Activated naive CD8-positive, alpha-beta T cell (primary cell): Measurements from ENCODE around the gene UNC93A.
"Not testable (repeated sequence)": the region's sequence is repeated elsewhere in the genome, so short reads cannot be mapped to it uniquely, and the experiment has no call there.

Source experiments
- H3K27ac Mint-ChIP-seq: one replicate; pipeline ENCODE4 v1.8.0; 2021; ENCODE audit warnings: mixed read lengths
- H3K27me3 Mint-ChIP-seq: one replicate; pipeline ENCODE4 v1.8.0; 2021; ENCODE audit warnings: mixed read lengths
- H3K36me3 Mint-ChIP-seq: one replicate; pipeline ENCODE4 v1.8.0; 2021; ENCODE audit warnings: mixed read lengths
- H3K4me1 Mint-ChIP-seq: one replicate; pipeline ENCODE4 v1.8.0; 2021; ENCODE audit warnings: low read depth, mixed read lengths
- H3K4me3 Mint-ChIP-seq: one replicate; pipeline ENCODE4 v1.8.0; 2021; ENCODE audit warnings: mild to moderate bottlenecking, mixed read lengths
- H3K9me3 Mint-ChIP-seq: one replicate; pipeline ENCODE4 v1.8.0; 2021; ENCODE audit warnings: low read depth, mixed read lengths

UNC93A gene

GRCh38 chr6:167266830-167267555, 24.1 kb upstream of the UNC93A start:
- H3K4me1 Mint-ChIP-seq, result no peaks in the 10 kb centered on the region
- H3K27ac Mint-ChIP-seq, result no peak overlapping the region
- no peak overlapping the region for H3K4me3 Mint-ChIP-seq
- peaks cover 5% of the 10 kb centered on the region for H3K9me3 Mint-ChIP-seq
- H3K27me3 Mint-ChIP-seq, result peaks cover 4% of the 10 kb centered on the region
- H3K36me3 Mint-ChIP-seq, result no peaks in the 10 kb centered on the region

- not testable (repeated sequence) for H3K27me3 Mint-ChIP-seq, H3K9me3 Mint-ChIP-seq, H3K36me3 Mint-ChIP-seq, H3K4me1 Mint-ChIP-seq, H3K4me3 Mint-ChIP-seq, H3K27ac Mint-ChIP-seq
Observed at GRCh38 chr6:167267556-167267898, 23.6 kb upstream of the UNC93A start.

- H3K27me3 Mint-ChIP-seq, result peaks cover 4% of the 10 kb centered on the region
- no peaks in the 10 kb centered on the region for H3K4me1 Mint-ChIP-seq
- H3K36me3 Mint-ChIP-seq, result no peaks in the 10 kb centered on the region
- H3K27ac Mint-ChIP-seq, result no peak overlapping the region
- H3K4me3 Mint-ChIP-seq, result no peak overlapping the region
- peaks cover 5% of the 10 kb centered on the region for H3K9me3 Mint-ChIP-seq
Observed at GRCh38 chr6:167267921-167268401, 23.2 kb upstream of the UNC93A start.

GRCh38 chr6:167268683-167269280, 22.3 kb upstream of the UNC93A start:
- Mint-ChIP-seq H3K9me3 (peaks cover 3% of the 10 kb centered on the region), H3K27me3 (peaks cover 2% of the 10 kb centered on the region), H3K27ac (no peak overlapping the region), H3K4me3 (no peak overlapping the region), H3K36me3 (no peaks in the 10 kb centered on the region), H3K4me1 (no peaks in the 10 kb centered on the region)

- H3K9me3 Mint-ChIP-seq, result no peaks in the 10 kb centered on the region
- no peaks in the 10 kb centered on the region for H3K36me3 Mint-ChIP-seq
- H3K27ac Mint-ChIP-seq, result no peak overlapping the region
- H3K4me1 Mint-ChIP-seq, result no peaks in the 10 kb centered on the region
- H3K27me3 Mint-ChIP-seq, result no peaks in the 10 kb centered on the region
- H3K4me3 Mint-ChIP-seq, result no peak overlapping the region
Observed at GRCh38 chr6:167270499-167271311, 20.4 kb upstream of the UNC93A start.

- Mint-ChIP-seq H3K4me3 (no peak overlapping the region), H3K27me3 (peaks cover 3% of the 10 kb centered on the region), H3K27ac (no peak overlapping the region), H3K9me3 (no peaks in the 10 kb centered on the region), H3K36me3 (no peaks in the 10 kb centered on the region), H3K4me1 (no peaks in the 10 kb centered on the region)
Observed at GRCh38 chr6:167272151-167272550, 19.0 kb upstream of the UNC93A start.

- Mint-ChIP-seq H3K4me1 (no peaks in the 10 kb centered on the region), H3K9me3 (no peaks in the 10 kb centered on the region), H3K27me3 (peaks cover 5% of the 10 kb centered on the region), H3K4me3 (no peak overlapping the region), H3K27ac (no peak overlapping the region), H3K36me3 (no peaks in the 10 kb centered on the region)
Observed at GRCh38 chr6:167272696-167273379, 18.3 kb upstream of the UNC93A start.

- Mint-ChIP-seq H3K27me3 (peaks cover 6% of the 10 kb centered on the region), H3K4me1 (no peaks in the 10 kb centered on the region), H3K9me3 (no peaks in the 10 kb centered on the region), H3K36me3 (no peaks in the 10 kb centered on the region), H3K4me3 (no peak overlapping the region), H3K27ac (no peak overlapping the region)
Observed at GRCh38 chr6:167274270-167274669, 16.8 kb upstream of the UNC93A start.

GRCh38 chr6:167275001-167275400, 16.1 kb upstream of the UNC93A start:
- Mint-ChIP-seq H3K36me3 (no peaks in the 10 kb centered on the region), H3K27me3 (peaks cover 6% of the 10 kb centered on the region), H3K4me1 (no peaks in the 10 kb centered on the region), H3K4me3 (no peak overlapping the region), H3K27ac (no peak overlapping the region), H3K9me3 (no peaks in the 10 kb centered on the region)

GRCh38 chr6:167275436-167275835, 15.7 kb upstream of the UNC93A start:
- no peak overlapping the region for H3K4me3 Mint-ChIP-seq

GRCh38 chr6:167276772-167277533, 14.2 kb upstream of the UNC93A start:
- H3K27me3 Mint-ChIP-seq, result peaks cover 6% of the 10 kb centered on the region

More at GRCh38 chr6:167275436-167275835, 15.7 kb upstream of the UNC93A start:
- no peaks in the 10 kb centered on the region for H3K36me3 Mint-ChIP-seq
- H3K9me3 Mint-ChIP-seq, result no peaks in the 10 kb centered on the region
- H3K27me3 Mint-ChIP-seq, result peaks cover 6% of the 10 kb centered on the region
- H3K4me1 Mint-ChIP-seq, result no peaks in the 10 kb centered on the region
- H3K27ac Mint-ChIP-seq, result no peak overlapping the region

GRCh38 chr6:167278173-167278940, 12.8 kb upstream of the UNC93A start:
- H3K27me3 Mint-ChIP-seq, H3K9me3 Mint-ChIP-seq, H3K4me1 Mint-ChIP-seq, H3K4me3 Mint-ChIP-seq, H3K36me3 Mint-ChIP-seq, H3K27ac Mint-ChIP-seq: not testable (repeated sequence)

More at GRCh38 chr6:167276772-167277533, 14.2 kb upstream of the UNC93A start:
- Mint-ChIP-seq H3K4me3 (no peak overlapping the region), H3K36me3 (no peaks in the 10 kb centered on the region), H3K9me3 (no peaks in the 10 kb centered on the region), H3K27ac (no peak overlapping the region), H3K4me1 (no peaks in the 10 kb centered on the region)

- H3K4me3 Mint-ChIP-seq, result no peak overlapping the region
- H3K27me3 Mint-ChIP-seq, result peaks cover 6% of the 10 kb centered on the region
- H3K9me3 Mint-ChIP-seq, result no peaks in the 10 kb centered on the region
- H3K36me3 Mint-ChIP-seq, result no peaks in the 10 kb centered on the region
- H3K4me1 Mint-ChIP-seq, result no peaks in the 10 kb centered on the region
- H3K27ac Mint-ChIP-seq, result no peak overlapping the region
Observed at GRCh38 chr6:167279766-167280446, 11.2 kb upstream of the UNC93A start.
